Esophagus muscularis mucosa (tissue), 4 donors: ENCODE data around the gene CD109. TPM values are rescaled to one million over a fixed set of nuclear protein-coding genes. Genes with fewer than 3 reads are reported as not detected.

Experiments used
- DNase-seq: peaks from one replicate; pipeline ENCODE4 v3.0.0-alpha.2; 2017; ENCODE audit errors: extremely low spot score
- H3K27ac ChIP-seq, 4 donors: fragments of 200-600 bp; sonication (generic); replicated peaks in 1 of 4; 1 replicate in 3 of 4; 2 replicates in 1 of 4; pipeline ENCODE4 v1.5.1; 2016 to 2019; ENCODE audit warnings: mild to moderate bottlenecking in 1 of 4
- H3K27me3 ChIP-seq, 4 donors: fragments of 200-600 bp; sonication (generic); one replicate each; pipeline versions ENCODE4 v1.5.1 to v1.6.0; 2016 to 2019
- H3K36me3 ChIP-seq, 4 donors: fragments of 200-600 bp; sonication (generic); one replicate each; pipeline ENCODE4 v1.5.1; 2016 to 2019
- H3K4me1 ChIP-seq, 4 donors: fragments of 200-600 bp; sonication (generic); one replicate each; pipeline ENCODE4 v1.5.1; 2016 to 2019
- H3K4me3 ChIP-seq, 4 donors: fragments of 200-600 bp; sonication (generic); 1 replicate in 2 of 4; 2 replicates in 2 of 4; pipeline ENCODE4 v1.5.1; 2016 to 2019; ENCODE audit warnings: mild to moderate bottlenecking in 4 of 4, moderate library complexity in 1 of 4
- H3K9me3 ChIP-seq, 4 donors: fragments of 200-600 bp; sonication (generic); 1 replicate in 3 of 4; 2 replicates in 1 of 4; pipeline ENCODE4 v1.5.1; 2016 to 2019
- CTCF ChIP-seq, 3 experiments: fragments of 200-600 bp in 2 of 3; fragments of 450-650 bp in 1 of 3; sonication (generic) in 2 of 3; IDR thresholded peaks; one replicate each; pipeline ENCODE4 v1.5.1; 2017 to 2019; ENCODE audit warnings: antibody characterized with exemption in 3 of 3, mild to moderate bottlenecking in 2 of 3, moderate library complexity in 1 of 3
- EP300 ChIP-seq: sonication (generic); formaldehyde crosslinking; IDR thresholded peaks from one replicate; pipeline ENCODE4 v1.6.1; 2017; ENCODE audit warnings: antibody characterized with exemption
- POLR2A ChIP-seq: fragments of 450-650 bp; IDR thresholded peaks from one replicate; pipeline ENCODE4 v1.6.1; 2017; ENCODE audit warnings: antibody characterized with exemption, moderate library complexity, mild to moderate bottlenecking, low read depth
- POLR2AphosphoS5 ChIP-seq, 2 donors: sonication (generic); formaldehyde crosslinking; IDR thresholded peaks; one replicate each; pipeline ENCODE4 v1.6.1; 2017; ENCODE audit warnings: antibody characterized with exemption in 2 of 2
- WGBS: methylation state at CpG from one replicate; pipeline ENCODE4 v1.1.5; 2018; 5-methylcytosine and 5-hydroxymethylcytosine counted together
- intact Hi-C: fragments of 100-400 bp; cut with DNase I; formaldehyde crosslinking; loops from one replicate; pipeline ENCODE4 v1.15.1; 2023
- total RNA-seq, 4 donors: library from RNA; depleted of rRNA; stranded (reverse); fragments of >200 nt; gene quantifications; one replicate each; pipeline versions ENCODE4 v1.1.0 to v1.2.1, GENCODE V29; 2016

CD109 gene
- total RNA-seq, 4 donors from 2014 or later: 12.1 to 21.4 (median 15.8) TPM

DNA sequence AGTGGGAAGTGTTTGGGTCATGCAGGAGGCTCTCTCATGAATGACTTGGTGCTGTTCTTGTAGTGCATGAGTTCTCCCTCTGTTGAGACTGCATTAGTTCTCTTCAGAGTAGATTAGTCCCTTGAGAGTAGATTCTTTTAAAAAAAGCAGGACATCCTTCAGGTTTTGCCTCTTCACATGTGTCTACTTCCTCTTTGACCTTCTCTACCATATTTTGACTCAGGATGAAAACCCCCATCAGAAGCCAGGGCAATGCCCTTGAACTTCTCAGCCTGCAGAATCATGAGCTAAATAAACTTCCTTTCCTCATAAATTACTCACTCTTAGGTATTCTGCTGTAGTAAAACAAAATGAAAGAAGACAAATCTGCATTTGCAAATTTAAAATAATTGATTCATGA lies 170.3 kb downstream of the CD109 start:
- Histone ChIP-seq H3K4me3 (no peak overlapping the region), H3K27me3 (no peaks in the 10 kb centered on the region), H3K27ac (no peak overlapping the region), H3K9me3 (no peaks in the 10 kb centered on the region), H3K36me3 (no peaks in the 10 kb centered on the region), H3K4me1 (no peaks in the 10 kb centered on the region)
- TF ChIP-seq EP300 (no peak), CTCF (IDR thresholded peaks at IDR 0.05) (no peak), POLR2AphosphoS5 (IDR thresholded peaks at IDR 0.05) (no peak), POLR2A (no peak)
- intact Hi-C loops: no loop called here
- DNase-seq: no peak

DNA sequence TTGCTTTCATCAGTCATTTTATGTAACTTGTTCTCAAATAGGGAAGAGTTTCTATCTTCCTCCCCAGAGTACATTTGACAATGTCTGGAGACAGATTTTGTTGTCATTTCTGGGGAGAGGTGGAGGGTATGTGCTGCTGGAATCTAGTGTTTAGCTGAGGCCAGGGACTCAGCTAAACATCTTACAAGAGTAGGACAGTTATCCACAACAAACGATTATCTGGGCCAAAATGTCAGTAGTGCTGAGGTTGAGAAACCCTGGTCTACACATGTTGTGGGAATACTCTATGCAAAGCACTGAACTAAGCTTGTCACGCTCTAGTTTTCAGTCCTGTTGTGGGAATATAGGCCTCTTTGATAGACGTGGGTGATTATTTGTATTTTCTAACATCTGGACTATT lies 171.4 kb downstream of the CD109 start:
- Histone ChIP-seq H3K4me3 (no peak overlapping the region), H3K4me1 (no peaks in the 10 kb centered on the region), H3K27ac (no peak overlapping the region), H3K27me3 (no peaks in the 10 kb centered on the region), H3K36me3 (no peaks in the 10 kb centered on the region), H3K9me3 (no peaks in the 10 kb centered on the region)
- intact Hi-C loops: no loop called here
- TF ChIP-seq POLR2AphosphoS5 (IDR thresholded peaks at IDR 0.05) (no peak), CTCF (IDR thresholded peaks at IDR 0.05) (no peak), EP300 (no peak), POLR2A (no peak)
- DNase-seq: no peak
- 66% methylated on average over 3 of the region's 3 CpGs for WGBS

DNA sequence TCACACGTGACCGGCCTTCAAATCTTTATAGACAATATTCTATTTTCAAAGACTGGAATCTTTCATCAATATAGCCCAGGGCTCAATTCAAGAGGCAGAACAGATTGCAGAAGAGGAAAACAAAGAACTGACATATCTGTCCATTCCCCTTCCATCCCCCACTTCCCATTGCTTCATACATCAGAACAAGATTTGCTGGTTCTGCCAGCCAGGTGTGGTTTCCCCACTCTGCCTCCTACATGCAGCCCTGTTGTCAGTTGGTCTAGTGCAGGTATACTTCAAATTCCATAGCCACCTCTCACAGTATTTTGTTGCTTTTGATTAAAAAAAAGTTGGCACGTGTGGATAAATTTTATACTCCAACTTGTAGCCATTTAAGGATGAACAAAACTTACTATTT lies 174.9 kb downstream of the CD109 start:
- peaks cover 0 to 2% (median 0%) of the 10 kb centered on the region in 4 donors for H3K4me1 ChIP-seq
- intact Hi-C loops: no loop called here
- H3K9me3 ChIP-seq: no peaks in the 10 kb centered on the region
- H3K27me3 ChIP-seq: no peaks in the 10 kb centered on the region
- H3K36me3 ChIP-seq: no peaks in the 10 kb centered on the region
- WGBS: 80% methylated on average over 3 of the region's 3 CpGs
- no peak overlapping the region for H3K27ac ChIP-seq
- H3K4me3 ChIP-seq: no peak overlapping the region
- no peak for DNase-seq
- TF ChIP-seq CTCF (IDR thresholded peaks at IDR 0.05) (no peak), POLR2AphosphoS5 (IDR thresholded peaks at IDR 0.05) (no peak), POLR2A (no peak), EP300 (no peak)

- Histone ChIP-seq H3K36me3 (no peaks in the 10 kb centered on the region), H3K27ac (no peak overlapping the region), H3K4me1 (peaks cover 0 to 6% (median 0%) of the 10 kb centered on the region in 4 donors), H3K9me3 (no peaks in the 10 kb centered on the region), H3K27me3 (no peaks in the 10 kb centered on the region), H3K4me3 (no peak overlapping the region)
- DNase-seq: no peak
- intact Hi-C loops: no loop called here
- no peak for TF ChIP-seq CTCF (IDR thresholded peaks at IDR 0.05)
- TF ChIP-seq EP300: no peak
- no peak for TF ChIP-seq POLR2A
- TF ChIP-seq POLR2AphosphoS5 (IDR thresholded peaks at IDR 0.05): no peak
Observed at GRCh38 chr6:73873081-73873480, 177.1 kb downstream of the CD109 start.

Other genes with a start within 250 kb of the CD109 start
- gene CGAS, start 243.9 kb upstream of the CD109 start, total RNA-seq: 1 to 10 TPM; 2.4 to 6.1 (median 3.9) TPM
- 10 to 100 TPM; 15.2 to 38.6 (median 25.7) TPM for gene MTO1, start 234.5 kb upstream of the CD109 start, total RNA-seq
- over 10,000 TPM in 3 of 4 donors, 1,000 to 10,000 TPM in 1; 6,828 to 12,822 (median 11,636) TPM for gene EEF1A1, start 175.2 kb upstream of the CD109 start, total RNA-seq
- gene SLC17A5, start 42.2 kb upstream of the CD109 start, total RNA-seq: 10 to 100 TPM; 15.0 to 17.9 (median 16.2) TPM